ENCODE data around the gene ALKBH3. TPM values are rescaled to one million over a fixed set of nuclear protein-coding genes. Genes with fewer than 3 reads are reported as not detected.

The ALKBH3 gene
- total RNA-seq (22.0 and 27.2 TPM in 2 replicates), polyA plus RNA-seq (18.2 and 23.8 TPM in 2 replicates)

GRCh38 chr11:43880640-43881159, at the start of gene ALKBH3:
Gene ALKBH3, plus strand, starts transcription at chr11:43880831. Its CDS starts 1,822 bp downstream, at chr11:43882653.
- Histone ChIP-seq H3K9me3 (ENCODE audit: low read depth) (no peaks in the 10 kb centered on the region), H3K36me3 (replicated peaks; ENCODE audit: insufficient read depth, low read depth) (no peaks in the 10 kb centered on the region), H2AFZ (peak within 1 kb of the TSS; percentile 100), H4K20me1 (ENCODE audit: insufficient read depth, poor library complexity, severe bottlenecking) (no peaks in the 10 kb centered on the region), H3K4me1 (ENCODE audit: insufficient read depth) (peaks cover 9% of the 10 kb centered on the region), H3K79me2 (peaks cover 14% of the 10 kb centered on the region), H3K9me2 (replicated peaks; ENCODE audit: insufficient read depth) (no peaks in the 10 kb centered on the region), H3K4me2 (peak within 1 kb of the TSS; percentile 94), H3K4me3 (peak within 1 kb of the TSS; percentile 100), H3K27me3 (peaks cover 15% of the 10 kb centered on the region), H3K27ac (peak within 1 kb of the TSS; percentile 65)
- WGBS (ENCODE audit: low lambda C conversion rate, missing lambda C conversion rate) = under 1% methylated on average over 36 of the region's 36 CpGs
- peak; percentile 95 for DNase-seq (ENCODE audit: low spot score)
- TF ChIP-seq CTCF (IDR thresholded peaks at IDR 0.05; ENCODE audit: poor library complexity) = no peak
- no peak for TF ChIP-seq EZH2phosphoT487 (IDR thresholded peaks at IDR 0.05; ENCODE audit: low read depth, severe bottlenecking, unreplicated experiment)
- TF ChIP-seq EZH2 (IDR thresholded peaks at IDR 0.05; ENCODE audit: borderline replicate concordance) = no peak

GRCh38 chr11:43830928-43831440, 49.6 kb upstream of the ALKBH3 start:
- DNase-seq (ENCODE audit: low spot score) = peak; percentile 83
- no peaks in the 10 kb centered on the region for H3K36me3 ChIP-seq (replicated peaks; ENCODE audit: insufficient read depth, low read depth)
- H3K27ac ChIP-seq = peak overlapping the region; percentile 81
- no peaks in the 10 kb centered on the region for H3K27me3 ChIP-seq
- no peak overlapping the region for H2AFZ ChIP-seq
- no peaks in the 10 kb centered on the region for H3K9me2 ChIP-seq (replicated peaks; ENCODE audit: insufficient read depth)
- no peak for TF ChIP-seq EZH2 (IDR thresholded peaks at IDR 0.05; ENCODE audit: borderline replicate concordance)
- TF ChIP-seq CTCF (IDR thresholded peaks at IDR 0.05; ENCODE audit: poor library complexity) = no peak
- no peak for TF ChIP-seq EZH2phosphoT487 (IDR thresholded peaks at IDR 0.05; ENCODE audit: low read depth, severe bottlenecking, unreplicated experiment)
- H3K4me3 ChIP-seq = no peak overlapping the region
- H3K79me2 ChIP-seq = no peaks in the 10 kb centered on the region
- H3K9me3 ChIP-seq (ENCODE audit: low read depth) = no peaks in the 10 kb centered on the region
- H4K20me1 ChIP-seq (ENCODE audit: insufficient read depth, poor library complexity, severe bottlenecking) = no peaks in the 10 kb centered on the region
- H3K4me2 ChIP-seq = no peak overlapping the region
- 64% methylated on average over 5 of the region's 5 CpGs for WGBS (ENCODE audit: low lambda C conversion rate, missing lambda C conversion rate)
- peaks cover 7% of the 10 kb centered on the region for H3K4me1 ChIP-seq (ENCODE audit: insufficient read depth)

GRCh38 chr11:43832536-43832935, 48.1 kb upstream of the ALKBH3 start:
- 100% methylated on average over 4 of the region's 4 CpGs for WGBS (ENCODE audit: low lambda C conversion rate, missing lambda C conversion rate)
- no peaks in the 10 kb centered on the region for H4K20me1 ChIP-seq (ENCODE audit: insufficient read depth, poor library complexity, severe bottlenecking)
- H3K9me3 ChIP-seq (ENCODE audit: low read depth) = no peaks in the 10 kb centered on the region
- TF ChIP-seq EZH2 (IDR thresholded peaks at IDR 0.05; ENCODE audit: borderline replicate concordance) (no peak), CTCF (IDR thresholded peaks at IDR 0.05; ENCODE audit: poor library complexity) (no peak), EZH2phosphoT487 (IDR thresholded peaks at IDR 0.05; ENCODE audit: low read depth, severe bottlenecking, unreplicated experiment) (no peak)
- H3K27ac ChIP-seq = no peak overlapping the region
- H3K4me3 ChIP-seq = no peak overlapping the region
- no peak overlapping the region for H2AFZ ChIP-seq
- H3K9me2 ChIP-seq (replicated peaks; ENCODE audit: insufficient read depth) = no peaks in the 10 kb centered on the region
- peaks cover 7% of the 10 kb centered on the region for H3K4me1 ChIP-seq (ENCODE audit: insufficient read depth)
- no peaks in the 10 kb centered on the region for H3K79me2 ChIP-seq
- H3K36me3 ChIP-seq (replicated peaks; ENCODE audit: insufficient read depth, low read depth) = no peaks in the 10 kb centered on the region
- no peak overlapping the region for H3K4me2 ChIP-seq
- H3K27me3 ChIP-seq = no peaks in the 10 kb centered on the region
- DNase-seq (ENCODE audit: low spot score) = no peak
